Keratinocyte (primary cell): Measurements from ENCODE around the gene GPATCH4. TPM values are rescaled to one million over a fixed set of nuclear protein-coding genes. Genes with fewer than 3 reads are reported as not detected.

Experiments used
- DNase-seq: peaks from one replicate; pipeline ENCODE4 v3.0.0-alpha.2; 2011; ENCODE audit warnings: low read depth, missing footprints, low spot score
- FAIRE-seq: peaks from 2 replicates; lab custom pipeline; 2011; peaks lifted over from hg19 to GRCh38; lab: Jason Lieb, UNC
- H2AFZ ChIP-seq: 2 replicates; pipeline ENCODE4 v1.6.0; 2012; ENCODE audit warnings: low read length, control low read depth, inconsistent platforms; ENCODE audit not compliant: control insufficient read depth
- H3K27ac ChIP-seq: 2 replicates; pipeline ENCODE4 v1.5.1; 2011; ENCODE audit warnings: low read length; ENCODE audit not compliant: control insufficient read depth, insufficient read depth
- H3K27me3 ChIP-seq: 3 replicates; pipeline ENCODE4 v1.6.0; 2011; ENCODE audit warnings: low read length; ENCODE audit not compliant: control insufficient read depth, insufficient read depth; ENCODE audit errors: extremely low read depth
- H3K36me3 ChIP-seq, 2 experiments: 2 replicates in 1 of 2; 3 replicates in 1 of 2; pipeline ENCODE4 v1.5.1; 2011; ENCODE audit warnings: low read length in 2 of 2, mild to moderate bottlenecking in 1 of 2; ENCODE audit not compliant: control insufficient read depth in 2 of 2, insufficient read depth in 2 of 2; ENCODE audit errors: extremely low read depth in 1 of 2
- H3K4me1 ChIP-seq: 3 replicates; pipeline ENCODE4 v1.5.1; 2011; ENCODE audit warnings: low read length; ENCODE audit not compliant: control insufficient read depth, insufficient read depth; ENCODE audit errors: extremely low read depth
- H3K4me2 ChIP-seq: 3 replicates; pipeline ENCODE4 v1.6.0; 2011; ENCODE audit warnings: low read depth, low read length; ENCODE audit not compliant: control insufficient read depth, insufficient read depth; ENCODE audit errors: extremely low read depth
- H3K4me3 ChIP-seq, 3 experiments: fragments of 200-600 bp in 1 of 3; sonication (generic) in 1 of 3; 2 replicates in 2 of 3; 3 replicates in 1 of 3; pipeline ENCODE4 v1.5.1; 2011 to 2016; ENCODE audit warnings: low read length in 3 of 3, mild to moderate bottlenecking in 3 of 3, control low read depth in 2 of 3, inconsistent platforms in 1 of 3, low read depth in 1 of 3, mixed read lengths in 1 of 3, mixed run types in 1 of 3, moderate library complexity in 1 of 3; ENCODE audit not compliant: control insufficient read depth in 2 of 3, insufficient read depth in 2 of 3; ENCODE audit errors: extremely low read depth in 1 of 3
- H3K79me2 ChIP-seq: 2 replicates; pipeline ENCODE4 v1.6.0; 2012; ENCODE audit warnings: low read length; ENCODE audit not compliant: control insufficient read depth, insufficient read depth
- H3K9ac ChIP-seq: 3 replicates; pipeline ENCODE4 v1.6.0; 2011; ENCODE audit warnings: low read length; ENCODE audit not compliant: control insufficient read depth, insufficient read depth; ENCODE audit errors: extremely low read depth
- H3K9me1 ChIP-seq: 3 replicates; pipeline ENCODE4 v1.6.0; 2011; ENCODE audit warnings: low read length; ENCODE audit not compliant: control insufficient read depth, insufficient read depth; ENCODE audit errors: extremely low read depth
- H3K9me3 ChIP-seq: 2 replicates; pipeline ENCODE4 v1.5.1; 2012; ENCODE audit warnings: low read depth, low read length; ENCODE audit not compliant: control insufficient read depth
- H4K20me1 ChIP-seq: 3 replicates; pipeline ENCODE4 v1.6.0; 2011; ENCODE audit warnings: low read length; ENCODE audit not compliant: control insufficient read depth, insufficient read depth; ENCODE audit errors: extremely low read depth
- CTCF ChIP-seq, 3 experiments: IDR thresholded peaks in 1 of 3; conservative IDR thresholded peaks in 1 of 3; optimal IDR thresholded peaks in 1 of 3; 2 replicates in 2 of 3; 3 replicates in 1 of 3; pipeline versions ENCODE3 to v1.5.1; 2011; ENCODE audit warnings: low read length in 3 of 3, mild to moderate bottlenecking in 3 of 3, moderate library complexity in 2 of 3, control low read depth in 1 of 3, inconsistent platforms in 1 of 3; ENCODE audit not compliant: insufficient read depth in 2 of 3; ENCODE audit errors: extremely low read depth in 1 of 3
- EZH2 ChIP-seq: IDR thresholded peaks from one replicate; pipeline ENCODE4 v1.6.1; 2012; ENCODE audit warnings: inconsistent platforms, mild to moderate bottlenecking, low read length, moderate library complexity
- dilution Hi-C: fragments of 300-500 bp; cut with MboI; formaldehyde crosslinking; loops from one replicate; pipeline ENCODE4 v1.7.0; 2020; ENCODE audit warnings: low sequenced_read_pairs; ENCODE audit not compliant: extremely low pct_ligation_motif_present
- polyA plus RNA-seq, 5 experiments: library from polyadenylated mRNA; depleted of rRNA in 3 of 5; stranded (reverse) in 3 of 5; stranded (forward) in 1 of 5; unstranded in 1 of 5; fragments of >200 nt; gene quantifications; 1 replicate in 1 of 5; 2 replicates in 3 of 5; 3 replicates in 1 of 5; pipeline versions ENCODE4 v1.2.1 to v1.2.3, GENCODE V29; 2011 to 2012; ENCODE audit warnings: missing spikeins in 2 of 5, low read depth in 1 of 5, low replicate concordance in 1 of 5

GPATCH4 gene
- polyA plus RNA-seq, 1 donor (not counting 4 experiments of a cell fraction or from before 2014, with no cell fraction given), result 43.5 TPM

GRCh38 chr1:156644146-156644545 is 42.9 kb upstream of the GPATCH4 start:
- no peaks in the 10 kb centered on the region for H4K20me1 ChIP-seq
- H2AFZ ChIP-seq, result no peak overlapping the region
- no peaks in the 10 kb centered on the region for H3K79me2 ChIP-seq
- dilution Hi-C loops, result no loop called here
- H3K27me3 ChIP-seq, result peaks cover 97% of the 10 kb centered on the region
- no peak overlapping the region for H3K9ac ChIP-seq
- H3K36me3 ChIP-seq, result no peaks in the 10 kb centered on the region
- no peak overlapping the region for H3K27ac ChIP-seq
- no peaks in the 10 kb centered on the region for H3K4me1 ChIP-seq
- no peak for DNase-seq
- TF ChIP-seq CTCF (optimal IDR thresholded peaks at IDR 0.05 in 1 of 3, IDR thresholded peaks at IDR 0.05 in 1 of 3, conservative IDR thresholded peaks at IDR 0.05 in 1 of 3; ENCODE audit: extremely low read depth in 1 of 3, insufficient read depth in 2 of 3, low read length in 3 of 3), result no peak
- H3K9me3 ChIP-seq, result no peaks in the 10 kb centered on the region
- H3K4me3 ChIP-seq, result no peak overlapping the region
- H3K9me1 ChIP-seq, result peaks cover 2% of the 10 kb centered on the region
- FAIRE-seq, result no peak
- no peak overlapping the region for H3K4me2 ChIP-seq

GRCh38 chr1:156643778-156644092 is 42.5 kb upstream of the GPATCH4 start:
- TF ChIP-seq EZH2 (no peak), CTCF (optimal IDR thresholded peaks at IDR 0.05 in 1 of 3, IDR thresholded peaks at IDR 0.05 in 1 of 3, conservative IDR thresholded peaks at IDR 0.05 in 1 of 3; ENCODE audit: extremely low read depth in 1 of 3, insufficient read depth in 2 of 3, low read length in 3 of 3) (no peak)
- FAIRE-seq, result no peak
- Histone ChIP-seq H3K9me1 (peaks cover 2% of the 10 kb centered on the region), H3K4me2 (no peak overlapping the region), H3K9me3 (no peaks in the 10 kb centered on the region), H2AFZ (no peak overlapping the region), H3K27ac (no peak overlapping the region), H3K27me3 (peaks cover 98% of the 10 kb centered on the region), H3K4me3 (no peak overlapping the region), H3K4me1 (no peaks in the 10 kb centered on the region), H4K20me1 (no peaks in the 10 kb centered on the region), H3K9ac (no peak overlapping the region), H3K79me2 (no peaks in the 10 kb centered on the region), H3K36me3 (no peaks in the 10 kb centered on the region)
- no peak for DNase-seq
- dilution Hi-C loops, result no loop called here
